Stimulated activated CD8-positive, alpha-beta memory T cell treated with anti-CD3 and anti-CD28 coated beads, Interleukin-12 subunit alpha, Interleukin-12 subunit beta, amount 100 ng/mL, for 1 hour (primary cell): Measurements from ENCODE around the gene PPP1R13B.
"Not testable (repeated sequence)": the region's sequence is repeated elsewhere in the genome, so short reads cannot be mapped to it uniquely, and the experiment has no call there.

Source experiments
- DNase-seq: peaks from one replicate; pipeline ENCODE4 v3.0.0-alpha.2; 2020; ENCODE audit warnings: low read depth

PPP1R13B gene

GRCh38 chr14:103832046-103832445, 15.3 kb downstream of the PPP1R13B start:
- DNase-seq = no peak

- no peak for DNase-seq
Measured at GRCh38 chr14:103830511-103831270, 16.7 kb downstream of the PPP1R13B start.

- no peak for DNase-seq
Measured at GRCh38 chr14:103828315-103828967, 18.9 kb downstream of the PPP1R13B start.

GRCh38 chr14:103825101-103825500, 22.3 kb downstream of the PPP1R13B start:
- no peak for DNase-seq

- no peak for DNase-seq
Measured at GRCh38 chr14:103820908-103821307, 26.5 kb downstream of the PPP1R13B start.

GRCh38 chr14:103820382-103820781, 27.0 kb downstream of the PPP1R13B start:
- DNase-seq = no peak

GRCh38 chr14:103819503-103820307, 27.7 kb downstream of the PPP1R13B start:
- DNase-seq = no peak

- DNase-seq = no peak
Measured at GRCh38 chr14:103818870-103819269, 28.5 kb downstream of the PPP1R13B start.

GRCh38 chr14:103818422-103818821, 29.0 kb downstream of the PPP1R13B start:
- DNase-seq = no peak

- no peak for DNase-seq
Measured at GRCh38 chr14:103817595-103817994, 29.8 kb downstream of the PPP1R13B start.

- DNase-seq = no peak
Measured at GRCh38 chr14:103816991-103817390, 30.4 kb downstream of the PPP1R13B start.

GRCh38 chr14:103815253-103815652, 32.1 kb downstream of the PPP1R13B start:
- DNase-seq = no peak

GRCh38 chr14:103811189-103811588, 36.2 kb downstream of the PPP1R13B start:
- DNase-seq = no peak

GRCh38 chr14:103808403-103809001, 38.9 kb downstream of the PPP1R13B start:
- peak; percentile 45 for DNase-seq

GRCh38 chr14:103806805-103807204, 40.6 kb downstream of the PPP1R13B start:
- DNase-seq = no peak

GRCh38 chr14:103805708-103806107, 41.7 kb downstream of the PPP1R13B start:
- DNase-seq = no peak

- no peak for DNase-seq
Measured at GRCh38 chr14:103803661-103804060, 43.7 kb downstream of the PPP1R13B start.

GRCh38 chr14:103802356-103802755, 45.0 kb downstream of the PPP1R13B start:
- DNase-seq = no peak

GRCh38 chr14:103801459-103801858, 45.9 kb downstream of the PPP1R13B start:
- DNase-seq = no peak

GRCh38 chr14:103793192-103793591, 54.2 kb downstream of the PPP1R13B start:
- not testable (repeated sequence) for DNase-seq

GRCh38 chr14:103788086-103788485, 59.3 kb downstream of the PPP1R13B start:
- no peak for DNase-seq

GRCh38 chr14:103782376-103782775, 65.0 kb downstream of the PPP1R13B start:
- DNase-seq = no peak
